HepG2 (cell line): ENCODE data around the gene IKZF4. TPM values are rescaled to one million over a fixed set of nuclear protein-coding genes. Genes with fewer than 3 reads are reported as not detected.
A peak's percentile ranks its signal among the peaks of the same experiment; 100 is the strongest.

Experiments
- CHD4 ChIP-seq: fragments of 200-600 bp; sonication (generic); IDR thresholded peaks from 2 replicates; pipeline ENCODE4 v1.7.0; 2017; ENCODE audit warnings: mild to moderate bottlenecking, low read length, borderline replicate concordance
- DNMT3B ChIP-seq: conservative IDR thresholded peaks from 2 replicates; pipeline ENCODE4 v1.6.1; 2016; ENCODE audit warnings: missing biosample characterization, control low read depth
- ERF ChIP-seq: IDR thresholded peaks from 2 replicates; pipeline ENCODE4 v1.6.1; 2018; ENCODE audit warnings: missing biosample characterization, missing genetic modification reagents
- ETV6 ChIP-seq: sonication (generic); formaldehyde crosslinking; conservative IDR thresholded peaks from 2 replicates; pipeline ENCODE4 v1.4.0; 2020; ENCODE audit warnings: missing genetic modification reagents
- FOXO1 ChIP-seq: sonication (generic); formaldehyde crosslinking; IDR thresholded peaks from 2 replicates; pipeline ENCODE4 v1.4.0; 2020; ENCODE audit warnings: missing genetic modification reagents
- GMEB1 ChIP-seq: sonication (generic); formaldehyde crosslinking; IDR thresholded peaks from 2 replicates; pipeline ENCODE4 v1.5.1; 2020; ENCODE audit warnings: missing genetic modification reagents, mild to moderate bottlenecking, borderline replicate concordance
- HDAC2 ChIP-seq: sonication (generic); formaldehyde crosslinking; IDR thresholded peaks from 2 replicates; pipeline ENCODE4 v1.4.0; 2020; ENCODE audit warnings: missing genetic modification reagents
- MATR3 ChIP-seq: sonication (generic); formaldehyde crosslinking; IDR thresholded peaks from 2 replicates; pipeline ENCODE4 v1.4.0; 2020; ENCODE audit warnings: missing genetic modification reagents
- MTERF4 ChIP-seq: sonication (generic); formaldehyde crosslinking; IDR thresholded peaks from 2 replicates; pipeline ENCODE4 v1.8.0; 2023; ENCODE audit warnings: mild to moderate bottlenecking, missing genetic modification reagents
- NCOA1 ChIP-seq: sonication (generic); formaldehyde crosslinking; IDR thresholded peaks from 2 replicates; pipeline ENCODE4 v1.9.0; 2021; ENCODE audit warnings: missing genetic modification reagents
- PAXIP1 ChIP-seq: sonication (generic); formaldehyde crosslinking; conservative IDR thresholded peaks from 2 replicates; pipeline ENCODE4 v1.4.0; 2020; ENCODE audit warnings: mild to moderate bottlenecking, missing genetic modification reagents, moderate library complexity
- PHF5A ChIP-seq: IDR thresholded peaks from one replicate; pipeline ENCODE4 v1.6.1; 2018; ENCODE audit warnings: low read depth, missing genetic modification reagents; ENCODE audit not compliant: unreplicated experiment
- SIX4 ChIP-seq: sonication (generic); formaldehyde crosslinking; IDR thresholded peaks from 2 replicates; pipeline ENCODE4 v1.4.0; 2020; ENCODE audit warnings: missing genetic modification reagents
- SUZ12 ChIP-seq: fragments of 150-350 bp; IDR thresholded peaks from 2 replicates; pipeline ENCODE4 v1.6.1; 2014; ENCODE audit warnings: low read depth, low read length
- TEAD2 ChIP-seq: sonication (generic); formaldehyde crosslinking; IDR thresholded peaks from 2 replicates; pipeline ENCODE4 v1.9.0; 2021; ENCODE audit warnings: missing genetic modification reagents
- TOE1 ChIP-seq: sonication (generic); formaldehyde crosslinking; IDR thresholded peaks from 2 replicates; pipeline ENCODE4 v1.4.0; 2020; ENCODE audit warnings: mild to moderate bottlenecking, missing genetic modification reagents
- ZBTB43 ChIP-seq: sonication (generic); formaldehyde crosslinking; conservative IDR thresholded peaks from 2 replicates; pipeline ENCODE4 v1.4.0; 2020; ENCODE audit warnings: missing genetic modification reagents
- ZNF337 ChIP-seq: sonication (generic); formaldehyde crosslinking; IDR thresholded peaks from 2 replicates; pipeline ENCODE4 v1.5.1; 2020; ENCODE audit warnings: missing genetic modification reagents, low read depth, mild to moderate bottlenecking, borderline replicate concordance
- ZNF367 ChIP-seq: sonication (generic); formaldehyde crosslinking; IDR thresholded peaks from 2 replicates; pipeline ENCODE4 v1.4.0; 2020; ENCODE audit warnings: missing genetic modification reagents, borderline replicate concordance
- ZNF598 ChIP-seq: sonication (generic); formaldehyde crosslinking; IDR thresholded peaks from 2 replicates; pipeline ENCODE4 v1.5.1; 2020; ENCODE audit warnings: mild to moderate bottlenecking, missing genetic modification reagents, borderline replicate concordance
- ZNF746 ChIP-seq: sonication (generic); formaldehyde crosslinking; IDR thresholded peaks from 2 replicates; pipeline ENCODE4 v1.8.0; 2022; ENCODE audit warnings: mild to moderate bottlenecking, missing genetic modification reagents
- polyA plus RNA-seq, 8 experiments: library from polyadenylated mRNA; depleted of rRNA in 3 of 8; stranded (reverse) in 7 of 8; unstranded in 1 of 8; fragments of >200 nt; fragmentation: Illumina TruSeq in 4 of 8; extraction: Trizol in 4 of 8; gene quantifications; 2 replicates each; pipeline versions ENCODE4 v1.2.1 to v1.2.3, GENCODE V29; 2011 to 2016; ENCODE audit warnings: low read depth in 4 of 8, missing spikeins in 1 of 8, mixed read lengths in 1 of 8; ENCODE audit not compliant: insufficient read depth in 1 of 8
- total RNA-seq, 5 experiments: library from RNA; depleted of rRNA; stranded (reverse); fragments of >200 nt; fragmentation: Illumina TruSeq; extraction: Trizol; gene quantifications; 2 replicates each; pipeline ENCODE4 v1.2.3, GENCODE V29; 2016; ENCODE audit warnings: low read depth in 1 of 5

The IKZF4 gene
- total and polyA plus RNA-seq, 2 of the 13 experiments (the other 11 are each of a cell fraction or from before 2014, with no cell fraction given) = 0.58 to 2.2 TPM

GRCh38 chr12:56041552-56042429 is 20.9 kb downstream of the IKZF4 start, which contains the start of gene RPS26 (continued):
- TF ChIP-seq ZNF337 (CRISPR knock-in tag) = no peak
- TF ChIP-seq ZNF367 (CRISPR knock-in tag) = 0 out of 2 replicates have a peak, but pooled peaks have one; percentile 74
- no peak; the same call in 1 of the 2 replicates for TF ChIP-seq DNMT3B (CRISPR knock-in tag)
- TF ChIP-seq TEAD2 (CRISPR knock-in tag) = peak; percentile 72; the same call in 1 of the 2 replicates
- peak; percentile 75; the same call in 1 of the 2 replicates for TF ChIP-seq ZBTB43 (CRISPR knock-in tag)
- TF ChIP-seq HDAC2 = peak; percentile 57; the same call in 1 of the 2 replicates
- peak; percentile 62; the same call in 1 of the 2 replicates for TF ChIP-seq ETV6 (CRISPR knock-in tag)
- TF ChIP-seq MTERF4 (CRISPR knock-in tag) = no peak
- TF ChIP-seq GMEB1 = peak; percentile 95
- no peak for TF ChIP-seq ZNF598 (CRISPR knock-in tag)
- TF ChIP-seq ERF = peak; percentile 62; the same call in 1 of the 2 replicates
- TF ChIP-seq PAXIP1 (CRISPR knock-in tag) = peak; percentile 61
- peak; percentile 61; the same call in 1 of the 2 replicates for TF ChIP-seq ZNF746
- peak; percentile 92 for TF ChIP-seq PHF5A (CRISPR knock-in tag)
- TF ChIP-seq SUZ12 = peak; percentile 61
- peak; percentile 83 for TF ChIP-seq SIX4 (CRISPR knock-in tag)
- 0 out of 2 replicates have a peak, but pooled peaks have one; percentile 34 for TF ChIP-seq NCOA1 (CRISPR knock-in tag)
- TF ChIP-seq MATR3 (CRISPR knock-in tag) = no peak
- TF ChIP-seq TOE1 (CRISPR knock-in tag) = peak; percentile 78
- TF ChIP-seq FOXO1 = peak; percentile 26; the same call in 1 of the 2 replicates
- no peak for TF ChIP-seq CHD4
